Endodermal cell (in vitro differentiated cells): ENCODE data around the gene NDUFS7. TPM values are rescaled to one million over a fixed set of nuclear protein-coding genes. Genes with fewer than 3 reads are reported as not detected.

Experiments
- DNase-seq: peaks from one replicate; pipeline ENCODE4 v3.0.0-alpha.2; 2017
- H3K27ac ChIP-seq: 2 replicates; pipeline ENCODE4 v1.5.1; 2013; ENCODE audit warnings: mild to moderate bottlenecking, low read depth, low read length, moderate library complexity
- H3K27me3 ChIP-seq: 2 replicates; pipeline ENCODE4 v1.6.1; 2013; ENCODE audit warnings: mild to moderate bottlenecking, low read length, moderate library complexity; ENCODE audit not compliant: insufficient read depth, control insufficient read depth, poor library complexity, severe bottlenecking
- H3K36me3 ChIP-seq: 2 replicates; pipeline ENCODE4 v1.7.0; 2013; ENCODE audit warnings: mild to moderate bottlenecking, low read length, moderate library complexity; ENCODE audit not compliant: control insufficient read depth, insufficient read depth
- H3K4me1 ChIP-seq: one replicate; pipeline ENCODE4 v1.7.0; 2013; ENCODE audit warnings: low read length; ENCODE audit not compliant: control insufficient read depth, insufficient read depth
- H3K4me3 ChIP-seq: 2 replicates; pipeline ENCODE4 v1.5.1; 2013; ENCODE audit warnings: mild to moderate bottlenecking, low read length, moderate library complexity
- H3K9ac ChIP-seq: 2 replicates; pipeline ENCODE4 v1.6.1; 2013; ENCODE audit warnings: mild to moderate bottlenecking, low read length, moderate library complexity; ENCODE audit not compliant: poor library complexity, severe bottlenecking; ENCODE audit errors: extremely low read depth
- H3K9me3 ChIP-seq: 2 replicates; pipeline ENCODE4 v1.6.1; 2013; ENCODE audit warnings: mild to moderate bottlenecking, low read length, moderate library complexity; ENCODE audit not compliant: control insufficient read depth
- H3K27ac Mint-ChIP-seq: 2 replicates; pipeline ENCODE4 v1.8.0; 2020; ENCODE audit warnings: mixed read lengths
- H3K27me3 Mint-ChIP-seq: 2 replicates; pipeline ENCODE4 v1.8.0; 2021; ENCODE audit warnings: mild to moderate bottlenecking, mixed read lengths; ENCODE audit not compliant: insufficient read depth
- H3K36me3 Mint-ChIP-seq: 2 replicates; pipeline ENCODE4 v1.8.0; 2020; ENCODE audit warnings: low read depth, mixed read lengths
- H3K4me1 Mint-ChIP-seq: 2 replicates; pipeline ENCODE4 v1.8.0; 2020; ENCODE audit warnings: mixed read lengths
- H3K4me3 Mint-ChIP-seq: 2 replicates; pipeline ENCODE4 v1.8.0; 2020; ENCODE audit warnings: mild to moderate bottlenecking, moderate library complexity, mixed read lengths
- H3K9me3 Mint-ChIP-seq: 2 replicates; pipeline ENCODE4 v1.8.0; 2020; ENCODE audit warnings: mild to moderate bottlenecking, mixed read lengths
- CTCF ChIP-seq: fragments of 200-600 bp; sonication (generic); conservative IDR thresholded peaks from 2 replicates; pipeline ENCODE4 v1.5.0; 2021; ENCODE audit warnings: antibody characterized with exemption, mild to moderate bottlenecking
- WGBS, 2 experiments: methylation state at CpG; one replicate each; pipeline versions ENCODE4 v1.1.5 to v1.1.7; 2013; ENCODE audit warnings: missing lambda C conversion rate in 2 of 2, mixed read lengths in 1 of 2; ENCODE audit not compliant: insufficient coverage in 1 of 2, insufficient read length in 1 of 2; 5-methylcytosine and 5-hydroxymethylcytosine counted together
- total RNA-seq, 2 donors: library from RNA; stranded (reverse); fragmentation: NEBNext Ultra II Directional in 1 of 2; extraction: Animal tissue kit (Norgen Biotek cat#: 25700) in 1 of 2; gene quantifications; 2 replicates in 1 of 2; 3 replicates in 1 of 2; pipeline ENCODE4 v1.2.1, GENCODE V29; 2021

NDUFS7 gene
- total RNA-seq, 2 donors from 2014 or later, result 57.0 to 62.5 TPM

GRCh38 chr19:1350867-1351266 lies 32.8 kb upstream of the NDUFS7 start:
- H3K9me3 Mint-ChIP-seq, result no peaks in the 10 kb centered on the region
- peaks cover 6% of the 10 kb centered on the region for H3K4me1 Mint-ChIP-seq
- no peaks in the 10 kb centered on the region for H3K27me3 Mint-ChIP-seq
- 82 to 85% methylated on average over 2 to 5 of the region's 5 CpGs for WGBS, 2 experiments
- no peaks in the 10 kb centered on the region for H3K27me3 ChIP-seq
- no peak overlapping the region for H3K27ac Mint-ChIP-seq
- peaks cover 2% of the 10 kb centered on the region for H3K4me1 ChIP-seq
- H3K36me3 Mint-ChIP-seq, result no peaks in the 10 kb centered on the region
- H3K36me3 ChIP-seq, result no peaks in the 10 kb centered on the region
- no peak overlapping the region for H3K4me3 ChIP-seq
- H3K27ac ChIP-seq, result no peak overlapping the region
- H3K4me3 Mint-ChIP-seq, result no peak overlapping the region
- TF ChIP-seq CTCF, result no peak
- H3K9ac ChIP-seq, result no peak overlapping the region
- no peaks in the 10 kb centered on the region for H3K9me3 ChIP-seq
- no peak for DNase-seq

- H3K4me3 Mint-ChIP-seq, result no peak overlapping the region
- H3K36me3 ChIP-seq, result peaks cover under 1% of the 10 kb centered on the region
- H3K4me1 ChIP-seq, result peaks cover 8% of the 10 kb centered on the region
- H3K9me3 ChIP-seq, result no peaks in the 10 kb centered on the region
- H3K27ac Mint-ChIP-seq, result no peak overlapping the region
- H3K27ac ChIP-seq, result peak overlapping the region; percentile 70
- H3K4me3 ChIP-seq, result no peak overlapping the region
- no peak overlapping the region for H3K9ac ChIP-seq
- no peaks in the 10 kb centered on the region for H3K27me3 ChIP-seq
- TF ChIP-seq CTCF, result no peak
- H3K4me1 Mint-ChIP-seq, result peaks cover 11% of the 10 kb centered on the region
- peaks cover 4% of the 10 kb centered on the region for H3K36me3 Mint-ChIP-seq
- H3K9me3 Mint-ChIP-seq, result no peaks in the 10 kb centered on the region
- DNase-seq, result no peak
- whole genome bisulfite sequencing, 2 experiments, result 93 to 94% methylated on average over 21 of the region's 21 CpGs
- no peaks in the 10 kb centered on the region for H3K27me3 Mint-ChIP-seq
Observed at GRCh38 chr19:1351381-1351851, 32.3 kb upstream of the NDUFS7 start.

GRCh38 chr19:1353144-1353543 lies 30.6 kb upstream of the NDUFS7 start:
- Mint-ChIP-seq H3K9me3 (no peaks in the 10 kb centered on the region), H3K4me1 (peaks cover 27% of the 10 kb centered on the region), H3K4me3 (no peak overlapping the region), H3K36me3 (peaks cover 17% of the 10 kb centered on the region), H3K27me3 (no peaks in the 10 kb centered on the region), H3K27ac (no peak overlapping the region)
- Histone ChIP-seq H3K36me3 (peaks cover 13% of the 10 kb centered on the region), H3K9me3 (no peaks in the 10 kb centered on the region), H3K9ac (no peak overlapping the region), H3K4me1 (peaks cover 10% of the 10 kb centered on the region), H3K27me3 (no peaks in the 10 kb centered on the region), H3K27ac (no peak overlapping the region), H3K4me3 (no peak overlapping the region)
- no peak for TF ChIP-seq CTCF
- no peak for DNase-seq
- WGBS, 2 experiments, result 98 to 99% methylated on average over 6 to 9 of the region's 9 CpGs
